A673 (cell line): Measurements from ENCODE around the gene DLD. TPM values are rescaled to one million over a fixed set of nuclear protein-coding genes. Genes with fewer than 3 reads are reported as not detected.

Experiments used
- BruUV-seq: library from RNA; stranded (reverse); fragments of 400-500 nt; replicated peaks from 2 replicates; lab custom pipeline; 2021; lab: Mats Ljungman, UMichigan
- CTCF ChIA-PET: fragments of 300-600 bp; sonication (Branson Sonifier 250); formaldehyde crosslinking; loops from one replicate; lab custom pipeline; 2022; ENCODE audit warnings: antibody characterized with exemption; lab: Charles Lee
- POLR2A ChIA-PET: fragments of 300-600 bp; sonication (Branson Sonifier 250); formaldehyde crosslinking; loops from one replicate; lab custom pipeline; 2022; ENCODE audit warnings: antibody characterized with exemption; ENCODE audit not compliant: low non-redundant PET; lab: Charles Lee
- DNase-seq: peaks from one replicate; pipeline ENCODE4 v3.0.0-alpha.2; 2015; ENCODE audit warnings: low spot score
- H3K27ac ChIP-seq: fragments of 200-600 bp; sonication (generic); 2 replicates; pipeline ENCODE4 v1.5.1; 2016; ENCODE audit warnings: mixed run types, low read depth, mild to moderate bottlenecking, mixed read lengths, antibody characterized with exemption, low read length; ENCODE audit not compliant: poor library complexity, severe bottlenecking
- H3K27me3 ChIP-seq: fragments of 200-600 bp; sonication (generic); replicated peaks from 2 replicates; pipeline ENCODE4 v1.6.1; 2017; ENCODE audit warnings: mixed run types, low read depth, mild to moderate bottlenecking, mixed read lengths, antibody characterized with exemption, low read length; ENCODE audit not compliant: insufficient read depth, poor library complexity
- H3K36me3 ChIP-seq: fragments of 200-600 bp; sonication (generic); 2 replicates; pipeline ENCODE4 v1.6.1; 2016; ENCODE audit warnings: mixed run types, mild to moderate bottlenecking, mixed read lengths, antibody characterized with exemption, low read length; ENCODE audit not compliant: insufficient read depth, poor library complexity, severe bottlenecking
- H3K4me1 ChIP-seq: fragments of 200-600 bp; sonication (generic); 2 replicates; pipeline ENCODE4 v1.6.1; 2017; ENCODE audit warnings: mixed run types, mild to moderate bottlenecking, mixed read lengths, antibody characterized with exemption, low read length; ENCODE audit not compliant: insufficient read depth, poor library complexity, severe bottlenecking
- H3K4me3 ChIP-seq: fragments of 200-600 bp; sonication (generic); 2 replicates; pipeline ENCODE4 v1.5.1; 2016; ENCODE audit warnings: low read depth, mixed run types, mild to moderate bottlenecking, mixed read lengths, low read length; ENCODE audit not compliant: poor library complexity, severe bottlenecking
- H3K9me3 ChIP-seq: fragments of 200-600 bp; sonication (generic); 2 replicates; pipeline ENCODE4 v1.6.1; 2016; ENCODE audit warnings: mixed run types, low read depth, mild to moderate bottlenecking, mixed read lengths, antibody characterized with exemption, low read length; ENCODE audit not compliant: poor library complexity, severe bottlenecking
- CTCF ChIP-seq: fragments of 300-800, 200-600 bp; sonication (generic); conservative IDR thresholded peaks from 2 replicates; pipeline ENCODE4 v1.5.1; 2017; ENCODE audit warnings: low read depth, mild to moderate bottlenecking, antibody characterized with exemption, low read length, moderate library complexity, mixed read lengths
- EZH2 ChIP-seq: fragments of 200-600 bp; sonication (generic); IDR thresholded peaks from 2 replicates; pipeline ENCODE4 v1.6.1; 2017; ENCODE audit warnings: borderline replicate concordance, low read depth, mild to moderate bottlenecking, mixed read lengths, antibody characterized with exemption, low read length; ENCODE audit not compliant: poor library complexity, severe bottlenecking
- intact Hi-C: fragments of 100-400 bp; cut with micrococcal nuclease; formaldehyde crosslinking; loops from one replicate; pipeline ENCODE4 v1.10.0; 2022; ENCODE audit not compliant: unreplicated experiment
- total RNA-seq: library from RNA; stranded (reverse); gene quantifications from 2 replicates; pipeline ENCODE4 v1.2.3, GENCODE V29; 2021

The DLD gene
- total RNA-seq, 1 experiment from 2014 or later, result 121 TPM

DNA sequence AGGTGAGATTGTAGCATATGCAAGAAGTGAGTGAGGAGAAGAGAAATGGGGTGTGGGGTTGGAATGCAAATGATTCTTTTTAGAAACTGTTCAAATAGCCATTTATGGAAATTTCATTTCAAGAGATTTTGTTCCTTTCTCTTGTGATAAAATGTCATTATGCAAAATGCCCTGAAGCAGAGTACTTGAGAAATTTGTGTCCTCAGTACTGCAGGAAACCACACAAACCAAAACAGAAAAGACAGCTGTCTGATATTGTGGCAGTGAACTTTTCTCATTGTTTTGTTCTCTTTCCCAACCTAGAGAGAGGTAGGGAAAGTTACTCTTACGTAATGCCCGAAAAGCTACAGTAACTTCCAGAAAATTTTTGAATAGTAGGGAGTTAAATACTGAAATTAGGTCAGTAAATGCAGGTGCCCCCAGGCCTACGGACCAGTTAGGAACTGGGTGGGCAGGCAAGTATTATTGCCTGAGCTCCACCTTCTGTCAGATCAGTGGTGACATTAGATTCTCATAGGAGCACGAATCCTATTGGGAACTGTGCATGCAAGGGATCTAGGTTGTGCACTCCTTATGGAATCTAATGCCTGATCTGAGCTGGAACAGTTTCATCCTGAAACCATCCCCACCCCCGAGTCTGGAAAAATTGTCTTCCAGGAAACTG, 34.0 kb downstream of the DLD start:
- no peaks in the 10 kb centered on the region for H3K9me3 ChIP-seq
- intact Hi-C loops, result no loop called here
- ChIA-PET CTCF (no interaction called here), POLR2A (interaction anchor here (0.6 kb wide), 1 partner anchor 135 kb away, joined by 3 read pairs; no protein-coding TSS in a partner anchor)
- peak; percentile 19 for DNase-seq
- H3K36me3 ChIP-seq, result peaks cover 85% of the 10 kb centered on the region
- peaks cover 17% of the 10 kb centered on the region for H3K4me1 ChIP-seq
- no TSS peak for BruUV-seq
- H3K27me3 ChIP-seq, result no peaks in the 10 kb centered on the region
- H3K4me3 ChIP-seq, result no peak overlapping the region
- peak overlapping the region; percentile 15 for H3K27ac ChIP-seq
- TF ChIP-seq CTCF, result no peak
- no peak for TF ChIP-seq EZH2

- H3K27me3 ChIP-seq, result no peaks in the 10 kb centered on the region
- H3K4me1 ChIP-seq, result peaks cover 8% of the 10 kb centered on the region
- H3K27ac ChIP-seq, result no peak overlapping the region
- TF ChIP-seq CTCF (no peak), EZH2 (no peak)
- no TSS peak for BruUV-seq
- DNase-seq, result no peak
- H3K9me3 ChIP-seq, result no peaks in the 10 kb centered on the region
- intact Hi-C loops, result no loop called here
- no peak overlapping the region for H3K4me3 ChIP-seq
- peaks cover 91% of the 10 kb centered on the region for H3K36me3 ChIP-seq
- ChIA-PET POLR2A (no interaction called here), CTCF (no interaction called here)
These were observed 35.5 kb downstream of the DLD start for GRCh38 chr7:107926481-107926880.

GRCh38 chr7:107931740-107932515, 40.9 kb downstream of the DLD start:
- BruUV-seq, result no TSS peak
- peaks cover 87% of the 10 kb centered on the region for H3K36me3 ChIP-seq

More at GRCh38 chr7:107931740-107932515, 40.9 kb downstream of the DLD start:
- ChIA-PET CTCF (no interaction called here), POLR2A (no interaction called here)
- H3K9me3 ChIP-seq, result no peaks in the 10 kb centered on the region
- no peak for DNase-seq
- H3K27ac ChIP-seq, result peak overlapping the region; percentile 12
- intact Hi-C loops, result loop anchor here (10.0 kb wide), 1 partner anchor 213 kb away; no protein-coding TSS in a partner anchor
- TF ChIP-seq EZH2 (no peak), CTCF (no peak)
- H3K27me3 ChIP-seq, result no peaks in the 10 kb centered on the region
- peaks cover 18% of the 10 kb centered on the region for H3K4me1 ChIP-seq
- no peak overlapping the region for H3K4me3 ChIP-seq
